Peyer's patch (tissue), 4 donors: ENCODE measurements around the gene CFAP69.

ENCODE experiments used
- CTCF ChIP-seq, 6 experiments: fragments of 450-650 bp in 4 of 6; fragments of 200-600 bp in 2 of 6; sonication (generic) in 1 of 6; IDR thresholded peaks; one replicate each; pipeline ENCODE4 v1.5.1; 2017 to 2019; ENCODE audit warnings: antibody characterized with exemption in 6 of 6, mild to moderate bottlenecking in 3 of 6, moderate library complexity in 1 of 6
- POLR2A ChIP-seq, 2 donors: fragments of 450-650 bp; IDR thresholded peaks; one replicate each; pipeline ENCODE4 v1.5.1; 2017; ENCODE audit warnings: antibody characterized with exemption in 2 of 2, mild to moderate bottlenecking in 2 of 2, moderate library complexity in 2 of 2

- no peak for TF ChIP-seq CTCF (IDR thresholded peaks at IDR 0.05)
- no peak for TF ChIP-seq POLR2A (IDR thresholded peaks at IDR 0.05)
Observed at GRCh38 chr7:90224195-90224594, 20.8 kb upstream of the CFAP69 start.
